ENCODE measurements around the gene SLC13A1.
"Not testable (repeated sequence)": the region's sequence is repeated elsewhere in the genome, so short reads cannot be mapped to it uniquely, and the experiment has no call there.

Gene SLC13A1, protein sequence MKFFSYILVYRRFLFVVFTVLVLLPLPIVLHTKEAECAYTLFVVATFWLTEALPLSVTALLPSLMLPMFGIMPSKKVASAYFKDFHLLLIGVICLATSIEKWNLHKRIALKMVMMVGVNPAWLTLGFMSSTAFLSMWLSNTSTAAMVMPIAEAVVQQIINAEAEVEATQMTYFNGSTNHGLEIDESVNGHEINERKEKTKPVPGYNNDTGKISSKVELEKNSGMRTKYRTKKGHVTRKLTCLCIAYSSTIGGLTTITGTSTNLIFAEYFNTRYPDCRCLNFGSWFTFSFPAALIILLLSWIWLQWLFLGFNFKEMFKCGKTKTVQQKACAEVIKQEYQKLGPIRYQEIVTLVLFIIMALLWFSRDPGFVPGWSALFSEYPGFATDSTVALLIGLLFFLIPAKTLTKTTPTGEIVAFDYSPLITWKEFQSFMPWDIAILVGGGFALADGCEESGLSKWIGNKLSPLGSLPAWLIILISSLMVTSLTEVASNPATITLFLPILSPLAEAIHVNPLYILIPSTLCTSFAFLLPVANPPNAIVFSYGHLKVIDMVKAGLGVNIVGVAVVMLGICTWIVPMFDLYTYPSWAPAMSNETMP

DNA sequence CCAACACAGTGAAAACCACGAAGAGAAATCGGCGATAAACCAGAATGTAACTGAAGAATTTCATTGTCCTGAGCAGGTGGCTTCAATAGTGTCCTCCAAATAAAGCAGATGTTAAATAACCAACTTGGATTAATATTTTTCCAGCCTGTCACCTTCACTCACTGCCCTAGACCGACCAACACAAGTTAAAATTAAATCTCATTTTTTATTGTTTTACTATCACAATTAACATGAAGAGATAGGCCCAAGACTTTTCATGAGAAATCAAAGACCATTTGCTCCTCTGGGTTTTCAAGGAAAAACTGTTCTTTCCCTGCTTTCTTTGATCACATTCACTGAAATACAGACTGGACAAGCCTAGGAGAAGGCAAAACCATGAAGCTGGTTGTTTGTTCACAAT lies at the start of gene SLC13A1:
Gene SLC13A1 (minus strand): TSS at position 87 of the 400 bp plus-strand sequence. CDS start 23 bp downstream, at position 64.
- DNase-seq = no peak

DNA sequence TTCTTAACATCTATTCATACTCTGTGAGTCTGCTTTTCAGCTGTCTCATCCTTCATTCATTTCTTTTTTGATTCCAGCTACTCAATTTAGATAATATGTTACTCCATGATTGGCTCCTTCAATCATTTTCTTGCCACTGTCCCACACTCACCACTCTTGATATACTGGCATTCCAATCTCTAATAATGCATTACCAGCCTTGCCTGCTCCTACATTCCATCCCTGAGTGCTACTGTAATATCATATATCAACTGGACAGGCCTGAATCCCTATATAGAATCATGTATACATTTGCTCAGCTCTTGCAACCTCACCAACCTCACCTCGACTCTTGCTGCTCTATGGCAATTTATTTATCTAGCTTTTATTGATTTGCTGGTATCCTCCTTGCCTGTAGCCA lies 45.0 kb upstream of the SLC13A1 start:
- no peak for DNase-seq

DNA sequence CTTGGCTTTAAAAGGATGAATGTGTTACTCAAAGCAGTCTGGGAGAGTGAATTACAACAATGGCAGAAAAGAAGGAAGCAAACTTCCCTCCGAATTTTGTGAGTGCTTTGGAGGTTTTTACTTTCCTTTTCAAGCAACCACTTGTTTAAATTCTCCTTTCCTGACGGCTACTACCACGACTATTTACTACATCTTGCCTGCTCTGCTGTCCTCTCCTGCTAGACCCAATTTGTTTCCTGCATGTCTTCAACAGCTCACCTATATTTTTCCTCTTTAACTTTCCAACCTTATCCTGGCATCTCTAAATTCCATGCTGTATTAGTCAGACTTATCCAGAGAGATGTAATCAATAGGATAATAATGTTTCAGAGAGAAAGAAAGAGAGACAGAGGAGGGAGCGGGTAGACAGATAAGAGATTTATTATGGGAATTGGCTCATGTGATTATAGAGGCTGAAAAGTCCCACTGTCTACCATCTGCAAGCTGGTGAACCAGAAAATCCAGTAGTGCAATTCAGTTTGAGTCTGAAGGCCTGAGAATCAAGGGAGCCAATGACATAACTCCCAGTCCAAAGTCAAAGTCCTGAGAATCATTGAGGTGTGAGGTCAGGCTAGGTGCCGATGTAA lies 42.8 kb upstream of the SLC13A1 start:
- DNase-seq = peak; percentile 5

DNA sequence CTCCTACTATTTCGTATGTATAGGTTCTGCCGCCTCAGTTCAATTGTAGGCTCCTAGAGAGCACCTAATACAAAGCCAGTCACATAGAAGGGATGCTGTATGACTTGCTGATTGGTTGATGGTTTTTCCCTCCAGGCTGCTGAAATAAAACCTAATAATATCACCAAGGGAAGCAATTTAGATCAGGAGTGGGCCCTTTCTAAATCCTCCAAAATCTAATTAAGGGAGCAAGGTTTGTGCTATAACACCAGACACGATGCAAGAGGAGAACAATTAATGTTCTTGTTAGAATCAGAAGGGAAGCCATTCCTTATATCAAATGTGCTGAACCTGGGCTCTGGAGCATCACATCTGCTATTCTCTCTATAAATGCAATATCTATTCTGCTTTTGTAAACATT lies 42.0 kb upstream of the SLC13A1 start:
- DNase-seq = peak; percentile 14

DNA sequence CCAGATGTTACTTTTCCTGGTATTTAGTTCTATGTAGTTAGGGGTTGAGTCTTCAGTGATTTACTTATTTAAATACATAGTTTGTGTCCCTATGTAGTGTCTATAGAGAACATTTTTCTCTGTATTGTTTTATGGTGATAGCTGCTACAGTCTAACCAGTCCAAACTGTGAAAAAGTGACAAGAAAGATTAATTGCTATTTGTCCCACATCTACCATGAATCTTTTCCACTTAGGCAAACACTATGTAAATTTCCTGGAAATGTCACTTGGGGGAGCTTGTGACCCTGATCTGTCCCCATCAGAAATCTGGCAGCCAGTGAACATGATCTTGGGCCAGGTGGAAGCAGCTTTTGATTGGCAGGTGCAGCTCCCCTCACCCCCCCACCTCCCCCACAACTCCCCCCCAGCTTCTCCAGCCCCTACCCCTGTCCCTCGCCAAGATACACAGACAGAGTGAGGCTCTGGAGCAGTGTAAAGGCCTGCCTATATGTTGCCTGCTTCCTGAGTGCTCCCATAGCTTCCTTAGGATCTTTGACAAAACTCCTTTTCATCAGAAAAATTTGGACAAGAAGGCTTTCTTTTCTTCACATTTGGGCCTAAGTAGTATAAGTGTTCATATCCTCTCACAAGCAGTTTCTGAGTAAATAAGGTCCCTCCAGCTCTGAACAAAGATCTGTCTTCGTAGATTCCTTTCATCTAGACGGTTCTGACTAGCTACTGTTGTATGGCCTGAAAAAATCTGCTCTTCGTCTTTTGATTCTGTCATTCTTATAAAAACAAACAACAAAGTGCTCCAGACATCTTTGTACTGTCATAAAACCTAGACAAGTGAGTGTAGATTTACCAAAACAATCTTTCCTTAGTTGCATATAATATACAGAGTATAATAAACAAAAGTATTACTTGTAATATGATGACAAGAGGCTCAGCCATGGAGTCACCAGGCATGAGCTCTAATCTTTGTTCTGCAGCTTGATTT lies 31.5 kb upstream of the SLC13A1 start:
- DNase-seq = no peak

DNA sequence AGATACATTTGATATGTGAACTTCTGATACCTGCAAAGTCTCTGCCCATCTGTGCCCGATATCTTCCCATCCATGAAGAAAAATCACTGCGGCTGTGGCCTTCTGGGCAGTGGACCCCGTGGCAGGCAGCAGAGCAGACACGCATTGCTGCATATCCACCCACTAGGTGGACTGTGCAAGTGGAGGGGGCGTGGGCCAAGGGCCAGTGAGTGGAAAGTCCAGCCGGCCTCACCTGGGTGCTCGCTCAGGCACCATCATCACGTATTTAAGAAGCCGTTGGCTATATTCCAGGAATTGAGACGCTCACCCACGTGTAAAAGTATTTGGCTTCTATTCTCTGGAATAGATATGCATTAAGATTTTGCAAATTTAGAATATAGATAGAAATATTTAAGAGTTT lies 30.8 kb upstream of the SLC13A1 start:
- DNase-seq = no peak

DNA sequence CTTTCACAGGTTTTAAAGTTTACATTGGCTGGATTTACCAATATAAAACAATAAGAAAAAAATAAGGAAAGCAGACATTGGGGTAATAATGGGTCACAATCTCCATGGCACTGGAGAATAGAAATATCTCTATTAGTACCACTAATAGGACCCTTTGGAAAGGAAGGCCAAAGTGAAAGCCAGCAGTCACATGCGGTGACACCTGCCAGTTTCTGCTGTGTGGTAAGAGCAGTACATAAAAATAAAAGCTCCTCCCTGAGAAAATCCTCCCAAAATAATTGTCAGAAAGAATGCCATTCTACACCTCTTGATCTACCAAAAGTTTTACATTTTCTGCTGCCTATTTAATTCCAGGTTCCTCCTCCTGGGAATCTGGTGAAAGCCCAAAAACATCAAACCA lies 30.4 kb upstream of the SLC13A1 start:
- no peak for DNase-seq

DNA sequence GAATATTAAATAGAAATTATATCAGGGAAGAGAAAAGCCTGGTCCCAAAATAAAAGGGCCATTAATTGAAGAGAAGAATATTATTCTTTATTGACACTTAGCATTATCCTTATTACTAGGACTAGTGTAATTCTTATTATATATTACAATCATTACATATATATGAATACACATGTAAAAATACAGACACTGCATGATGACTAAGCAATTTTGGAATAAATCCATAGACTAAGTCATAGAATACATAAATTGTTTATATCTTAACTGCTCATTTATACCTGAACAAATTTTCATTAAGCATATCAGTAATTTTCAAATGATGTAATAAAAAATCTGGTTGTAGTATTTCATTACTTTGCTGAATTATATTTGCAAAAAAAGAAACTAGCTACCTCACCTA lies 29.7 kb upstream of the SLC13A1 start:
- no peak for DNase-seq

DNA sequence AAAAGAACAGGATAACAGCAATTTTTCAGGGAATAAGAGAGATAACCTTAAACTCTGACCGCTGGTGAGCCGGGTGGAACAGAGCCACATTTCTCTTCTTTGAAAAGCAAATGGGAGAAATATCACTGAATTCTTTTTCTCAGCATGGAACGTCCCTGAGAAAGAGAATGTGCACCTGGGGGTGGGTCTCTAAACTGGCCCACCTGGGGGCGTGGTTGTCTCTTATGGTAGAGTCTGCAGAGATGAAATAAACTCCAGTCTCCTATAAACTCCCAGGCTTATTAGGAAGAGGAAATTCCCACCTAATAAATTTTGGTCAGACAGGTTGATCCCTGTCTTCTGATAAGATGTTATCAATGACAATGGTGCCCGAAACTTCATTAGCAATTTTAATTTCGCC lies 27.9 kb upstream of the SLC13A1 start:
- not testable (repeated sequence) for DNase-seq

DNA sequence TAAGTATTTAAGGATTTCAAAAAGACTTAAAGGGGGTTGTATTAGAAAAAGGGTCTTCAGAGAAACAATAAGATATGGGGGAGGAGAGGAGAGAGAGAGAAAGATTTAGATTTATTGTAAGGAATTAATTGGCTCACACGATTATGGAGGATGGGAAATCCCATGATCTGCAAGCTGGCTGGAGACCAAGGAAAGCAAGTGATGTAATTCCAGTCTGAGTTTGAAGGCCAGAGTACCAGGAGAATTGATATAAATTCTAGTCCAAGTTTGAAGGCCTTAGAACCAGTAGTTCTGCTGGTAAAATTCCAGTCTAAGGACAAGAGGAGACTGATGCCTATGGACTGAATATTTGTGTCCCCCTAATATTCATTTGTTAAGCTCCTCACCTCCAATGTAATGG lies 20.6 kb upstream of the SLC13A1 start:
- no peak for DNase-seq

DNA sequence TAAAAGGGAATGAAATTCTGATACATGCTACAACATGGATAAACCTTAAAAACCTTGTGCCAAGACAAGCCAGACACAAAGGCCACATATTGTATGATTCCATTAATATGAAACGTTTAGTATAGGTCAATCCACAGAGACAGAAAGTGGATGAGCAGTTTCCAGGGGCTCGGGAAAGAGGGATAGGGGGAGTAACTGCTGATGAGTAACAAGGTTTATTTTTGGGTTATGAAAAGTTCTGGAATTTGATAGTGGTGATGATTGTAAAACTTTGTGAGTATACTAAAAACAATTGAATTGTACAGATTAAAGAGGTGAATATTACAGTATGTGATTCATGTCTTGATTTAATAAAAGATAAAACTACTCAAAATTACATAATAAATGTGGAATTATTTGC lies 19.1 kb upstream of the SLC13A1 start:
- no peak for DNase-seq

DNA sequence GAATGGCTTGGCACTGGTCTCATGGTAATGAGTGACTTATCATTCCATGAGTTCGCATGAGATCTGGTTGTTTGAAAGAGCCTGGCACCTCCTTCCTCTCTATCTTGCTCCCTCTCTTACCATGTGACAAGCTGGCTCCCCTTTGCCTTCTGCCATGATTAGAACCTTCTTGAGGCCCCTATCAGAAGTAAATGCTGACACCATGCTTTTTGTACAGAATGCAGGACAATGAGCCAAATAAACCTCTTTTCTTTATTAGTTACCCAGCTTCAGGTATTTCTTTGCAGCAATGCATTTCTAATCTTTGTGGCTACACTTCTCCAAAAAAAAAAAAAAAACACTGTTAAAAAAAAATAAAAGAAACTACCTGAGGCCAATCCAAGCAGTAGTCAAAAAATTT lies 17.1 kb upstream of the SLC13A1 start:
- no peak for DNase-seq

DNA sequence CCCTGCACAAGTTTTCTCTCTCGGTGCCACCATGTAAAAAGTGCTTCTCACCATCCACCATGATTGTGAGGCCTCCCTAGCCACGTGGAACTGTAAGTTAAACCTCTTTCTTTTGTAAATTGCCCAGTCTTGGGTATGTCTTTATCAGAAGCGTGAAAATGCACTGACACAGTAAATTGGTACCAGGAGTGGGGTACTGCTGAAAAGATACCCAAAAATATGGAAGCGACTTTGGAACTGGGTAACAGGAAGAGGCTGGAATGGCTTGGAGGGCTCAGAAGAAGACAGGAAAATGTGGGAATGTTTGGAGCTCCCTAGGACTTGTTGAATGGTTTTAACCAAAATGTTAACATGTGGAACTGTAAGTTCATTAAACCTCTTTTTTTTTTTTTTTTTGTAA lies 15.6 kb upstream of the SLC13A1 start:
- no peak for DNase-seq

DNA sequence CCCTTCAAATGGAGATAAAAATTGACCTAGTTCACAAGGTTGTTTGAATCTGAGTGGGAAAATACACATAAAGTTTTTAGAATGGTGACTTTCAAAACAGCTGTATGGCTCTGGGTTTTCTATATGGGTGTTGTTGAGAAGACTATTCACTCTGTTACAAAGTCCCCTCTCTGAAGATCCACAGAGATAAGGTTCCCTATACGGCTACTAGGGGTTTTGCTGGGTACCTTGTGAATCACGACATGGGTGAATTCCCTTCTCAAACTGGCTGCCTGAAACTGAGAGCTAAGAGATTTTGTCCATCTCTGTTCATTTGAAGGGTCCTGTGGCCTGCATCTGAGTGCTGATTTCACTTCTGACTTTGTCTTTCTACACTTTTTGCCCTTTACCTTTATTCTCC lies 11.8 kb upstream of the SLC13A1 start:
- DNase-seq = no peak

DNA sequence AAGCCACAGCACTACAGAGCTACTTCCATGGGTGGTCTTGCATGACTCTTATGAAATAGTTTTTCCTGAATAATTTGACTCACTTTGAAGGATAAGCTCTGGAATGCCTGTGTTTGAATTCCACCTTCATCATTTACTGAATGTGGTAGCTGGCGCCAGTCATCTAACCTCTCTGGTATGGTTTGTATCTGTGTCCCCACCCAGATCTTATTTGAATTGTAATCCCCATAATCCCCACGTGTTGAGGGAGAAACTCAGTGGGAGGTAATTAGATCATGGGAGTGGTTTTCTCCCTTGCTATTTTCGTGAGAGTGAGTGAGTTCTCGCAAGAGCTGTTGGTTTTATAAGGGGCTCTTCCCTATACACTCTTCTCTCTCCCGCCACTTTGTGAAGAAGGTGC lies 11.2 kb upstream of the SLC13A1 start:
- no peak for DNase-seq

DNA sequence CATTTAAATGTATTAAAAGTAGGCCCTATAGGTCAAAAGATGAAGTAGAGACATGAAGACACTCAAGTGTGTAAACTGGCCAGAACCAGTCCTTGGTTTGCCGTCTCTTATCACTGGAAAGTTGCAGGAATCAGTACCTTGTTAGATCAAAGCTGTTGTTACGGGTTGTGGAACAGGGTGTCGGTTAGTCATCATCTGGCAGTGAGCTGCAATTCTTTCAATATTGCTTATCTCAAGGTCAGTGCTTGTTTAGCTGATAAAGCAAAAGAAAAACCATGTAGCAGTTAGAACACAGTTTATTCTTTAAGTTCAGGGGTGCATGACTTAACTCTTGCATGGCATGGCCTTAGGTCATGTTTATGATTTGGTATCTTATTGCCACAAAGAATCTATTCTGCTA lies 10.0 kb upstream of the SLC13A1 start:
- DNase-seq = no peak

DNA sequence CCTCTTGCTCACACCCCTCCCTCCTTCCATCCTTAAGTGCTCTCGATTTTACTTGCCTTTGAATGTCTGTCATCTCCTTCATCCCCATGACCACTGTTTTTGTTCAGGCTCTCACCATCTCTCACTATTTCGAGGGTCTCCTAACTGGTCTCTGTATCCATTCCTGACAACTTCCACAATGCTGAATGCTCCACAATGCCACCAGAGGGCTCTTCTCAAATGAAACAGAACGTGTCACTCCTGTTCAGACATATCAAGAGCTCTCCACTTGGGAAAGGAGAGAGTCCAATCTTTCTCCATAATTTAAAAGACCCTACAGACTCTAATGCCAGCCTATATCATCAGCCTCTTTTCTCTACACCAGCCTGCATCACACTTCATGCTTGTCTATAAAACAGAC lies 9.0 kb upstream of the SLC13A1 start:
- no peak for DNase-seq

DNA sequence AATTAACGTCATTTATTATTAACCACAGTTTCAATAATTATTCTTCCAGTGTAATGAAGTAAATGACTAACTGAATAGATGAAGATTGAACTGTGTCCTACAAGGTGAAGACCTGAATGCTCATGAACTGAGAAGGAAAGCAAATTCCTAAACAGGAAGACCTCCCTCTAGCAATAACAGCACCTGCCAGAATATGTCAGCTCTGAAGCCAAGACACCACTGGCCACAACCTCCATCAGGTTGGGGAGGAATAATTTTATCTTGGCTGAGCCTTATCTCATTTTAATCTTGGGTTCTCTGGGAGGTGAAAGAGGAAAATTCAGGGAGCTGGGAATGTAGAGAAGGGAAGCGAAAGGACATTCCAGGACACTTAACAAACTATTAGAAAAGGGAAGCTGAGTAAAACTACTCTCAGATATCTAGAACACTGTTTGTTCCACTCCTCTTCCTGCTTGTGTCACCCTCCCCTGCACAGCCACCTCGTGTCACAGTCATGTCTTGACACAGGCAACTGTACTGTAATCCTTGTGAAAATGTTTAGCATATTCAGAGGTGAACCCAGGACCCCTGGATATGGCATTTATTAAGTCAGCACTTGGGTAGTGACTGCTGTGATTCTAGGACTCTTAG lies 4.6 kb upstream of the SLC13A1 start:
- no peak for DNase-seq

DNA sequence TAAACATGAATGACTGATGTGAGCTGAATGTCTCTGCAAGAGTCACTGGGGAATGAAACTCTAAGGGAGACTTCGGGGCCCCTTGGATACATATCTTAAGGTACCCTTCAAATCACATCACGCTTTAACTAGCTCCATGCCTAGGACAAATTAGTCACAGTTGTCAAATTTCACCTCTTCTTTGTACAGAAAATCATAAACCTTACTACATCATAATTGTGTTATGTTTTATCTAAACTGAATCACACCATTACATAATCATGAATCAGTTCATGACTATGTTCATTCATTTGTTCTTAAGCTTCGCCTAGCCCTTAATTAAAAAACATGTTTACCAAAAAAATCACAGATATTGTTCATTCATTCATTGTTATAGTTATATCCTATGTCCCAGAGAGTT lies 2.1 kb upstream of the SLC13A1 start:
- no peak for DNase-seq

DNA sequence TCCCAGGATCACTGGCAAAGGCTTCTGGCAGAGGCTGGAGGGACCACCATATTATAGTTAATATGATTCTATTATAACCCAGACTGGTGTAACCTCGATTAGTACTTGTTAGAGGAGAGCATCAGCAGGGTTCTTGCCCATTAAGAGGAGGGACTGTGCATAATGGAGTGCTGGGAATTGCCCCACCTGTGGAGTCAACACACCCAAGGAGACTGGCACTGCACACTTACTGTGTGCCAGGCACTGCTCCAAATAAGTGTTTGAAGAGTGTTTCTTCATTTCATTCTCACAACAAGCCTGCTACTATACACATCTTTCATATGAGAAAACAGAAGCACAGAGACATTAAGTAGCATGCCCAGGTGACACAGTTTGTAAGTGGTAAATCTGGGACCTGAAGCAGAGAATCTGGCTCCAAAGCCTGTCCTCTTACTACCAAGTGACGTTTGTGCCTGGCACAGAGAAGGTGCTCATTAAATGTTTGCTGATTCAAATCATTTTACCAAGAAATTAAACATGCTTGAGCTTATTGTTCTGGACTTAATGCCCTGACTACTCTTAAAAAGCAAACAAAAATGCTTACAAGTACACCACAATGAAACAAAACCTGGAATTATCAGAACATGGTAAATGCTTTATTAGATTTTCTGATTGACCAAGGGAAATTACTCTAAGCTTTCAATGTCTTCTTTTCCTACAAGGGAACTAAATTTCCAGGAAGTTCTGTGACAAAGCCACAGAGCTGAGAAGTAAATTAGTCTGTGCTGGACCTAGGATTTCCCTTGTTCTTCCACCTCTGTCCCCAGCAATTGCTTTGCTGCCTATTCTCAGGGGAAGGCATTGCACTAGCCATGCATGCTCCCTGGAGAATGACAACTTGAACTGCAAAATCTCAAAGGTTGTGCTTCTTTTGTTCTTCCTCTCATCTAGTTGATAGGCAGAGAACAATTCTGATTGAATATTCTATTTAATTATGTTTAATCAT lies 809 bp downstream of the SLC13A1 start:
- DNase-seq = no peak

DNA sequence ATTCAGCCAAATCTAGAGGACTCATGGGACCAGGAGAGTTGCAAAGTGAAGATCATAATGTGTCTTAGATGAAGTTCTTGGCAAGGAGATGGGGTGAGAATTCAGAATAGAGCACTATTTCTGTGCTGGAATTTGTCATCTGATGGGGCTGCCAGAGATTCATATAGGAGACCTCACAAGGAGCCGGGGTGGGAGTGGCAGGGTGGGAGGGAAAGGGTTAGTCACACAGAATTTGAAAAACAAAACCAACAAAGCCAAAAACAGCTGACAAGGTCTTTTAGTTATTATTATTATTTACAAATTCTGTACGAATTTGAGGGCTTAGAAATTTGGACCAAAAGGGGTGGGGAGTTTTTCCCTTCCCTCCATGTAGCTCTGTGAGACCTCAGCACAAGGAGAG lies 1.7 kb downstream of the SLC13A1 start:
- no peak for DNase-seq
